Measurements from ENCODE around the gene CACNG6.

GRCh38 chr19:54045771-54046170 is 54.3 kb downstream of the CACNG6 start:
- TF ChIP-seq, protein P1, sequence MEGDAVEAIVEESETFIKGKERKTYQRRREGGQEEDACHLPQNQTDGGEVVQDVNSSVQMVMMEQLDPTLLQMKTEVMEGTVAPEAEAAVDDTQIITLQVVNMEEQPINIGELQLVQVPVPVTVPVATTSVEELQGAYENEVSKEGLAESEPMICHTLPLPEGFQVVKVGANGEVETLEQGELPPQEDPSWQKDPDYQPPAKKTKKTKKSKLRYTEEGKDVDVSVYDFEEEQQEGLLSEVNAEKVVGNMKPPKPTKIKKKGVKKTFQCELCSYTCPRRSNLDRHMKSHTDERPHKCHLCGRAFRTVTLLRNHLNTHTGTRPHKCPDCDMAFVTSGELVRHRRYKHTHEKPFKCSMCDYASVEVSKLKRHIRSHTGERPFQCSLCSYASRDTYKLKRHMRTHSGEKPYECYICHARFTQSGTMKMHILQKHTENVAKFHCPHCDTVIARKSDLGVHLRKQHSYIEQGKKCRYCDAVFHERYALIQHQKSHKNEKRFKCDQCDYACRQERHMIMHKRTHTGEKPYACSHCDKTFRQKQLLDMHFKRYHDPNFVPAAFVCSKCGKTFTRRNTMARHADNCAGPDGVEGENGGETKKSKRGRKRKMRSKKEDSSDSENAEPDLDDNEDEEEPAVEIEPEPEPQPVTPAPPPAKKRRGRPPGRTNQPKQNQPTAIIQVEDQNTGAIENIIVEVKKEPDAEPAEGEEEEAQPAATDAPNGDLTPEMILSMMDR (IDR thresholded peaks at IDR 0.05), result no peak
- TF ChIP-seq EZH2 (IDR thresholded peaks at IDR 0.05), result no peak
